Measurements from ENCODE around the gene RAB25.
"Not testable (repeated sequence)": the region's sequence is repeated elsewhere in the genome, so short reads cannot be mapped to it uniquely, and the experiment has no call there.

Gene RAB25

DNA sequence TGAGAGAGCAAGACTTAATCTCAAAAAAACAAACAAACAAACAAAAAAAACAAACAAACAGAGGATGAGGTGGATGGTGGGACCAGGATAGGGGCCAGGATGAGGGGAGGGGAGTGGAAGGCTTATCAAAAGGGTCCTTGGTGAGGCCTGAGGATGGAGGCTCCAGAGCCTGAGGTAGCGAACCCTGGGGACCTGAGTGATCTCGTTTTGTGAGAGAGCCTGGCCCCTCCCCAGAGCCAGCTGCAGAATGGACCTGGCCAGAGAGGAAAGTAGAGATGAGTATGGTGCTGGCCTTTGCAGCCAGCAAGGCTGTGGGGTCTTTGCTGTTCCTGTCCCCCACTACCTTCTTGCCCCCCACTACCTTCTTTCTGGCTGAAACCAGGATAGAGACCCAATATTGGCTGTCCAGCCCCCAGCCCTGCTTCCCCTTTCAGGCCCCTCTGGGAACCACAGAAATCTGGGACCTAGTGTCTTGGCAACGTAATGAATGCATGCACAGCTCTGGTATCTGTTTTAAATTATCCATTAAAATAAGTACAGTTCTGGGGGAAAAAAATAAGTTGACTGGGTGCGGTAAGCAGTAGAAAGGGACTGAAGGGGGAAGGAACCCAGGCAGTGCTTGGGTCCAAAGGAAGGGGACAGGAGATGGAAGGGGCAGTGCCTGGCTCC lies 52.5 kb downstream of the RAB25 start:
- H3K4me3 ChIP-seq (ENCODE audit: low read depth, low read length), result no peak overlapping the region
- DNase-seq (ENCODE audit: low read depth), result no peak
- TF ChIP-seq, protein P1, sequence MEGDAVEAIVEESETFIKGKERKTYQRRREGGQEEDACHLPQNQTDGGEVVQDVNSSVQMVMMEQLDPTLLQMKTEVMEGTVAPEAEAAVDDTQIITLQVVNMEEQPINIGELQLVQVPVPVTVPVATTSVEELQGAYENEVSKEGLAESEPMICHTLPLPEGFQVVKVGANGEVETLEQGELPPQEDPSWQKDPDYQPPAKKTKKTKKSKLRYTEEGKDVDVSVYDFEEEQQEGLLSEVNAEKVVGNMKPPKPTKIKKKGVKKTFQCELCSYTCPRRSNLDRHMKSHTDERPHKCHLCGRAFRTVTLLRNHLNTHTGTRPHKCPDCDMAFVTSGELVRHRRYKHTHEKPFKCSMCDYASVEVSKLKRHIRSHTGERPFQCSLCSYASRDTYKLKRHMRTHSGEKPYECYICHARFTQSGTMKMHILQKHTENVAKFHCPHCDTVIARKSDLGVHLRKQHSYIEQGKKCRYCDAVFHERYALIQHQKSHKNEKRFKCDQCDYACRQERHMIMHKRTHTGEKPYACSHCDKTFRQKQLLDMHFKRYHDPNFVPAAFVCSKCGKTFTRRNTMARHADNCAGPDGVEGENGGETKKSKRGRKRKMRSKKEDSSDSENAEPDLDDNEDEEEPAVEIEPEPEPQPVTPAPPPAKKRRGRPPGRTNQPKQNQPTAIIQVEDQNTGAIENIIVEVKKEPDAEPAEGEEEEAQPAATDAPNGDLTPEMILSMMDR (conservative IDR thresholded peaks at IDR 0.05; ENCODE audit: low read depth, low read length), result no peak

DNA sequence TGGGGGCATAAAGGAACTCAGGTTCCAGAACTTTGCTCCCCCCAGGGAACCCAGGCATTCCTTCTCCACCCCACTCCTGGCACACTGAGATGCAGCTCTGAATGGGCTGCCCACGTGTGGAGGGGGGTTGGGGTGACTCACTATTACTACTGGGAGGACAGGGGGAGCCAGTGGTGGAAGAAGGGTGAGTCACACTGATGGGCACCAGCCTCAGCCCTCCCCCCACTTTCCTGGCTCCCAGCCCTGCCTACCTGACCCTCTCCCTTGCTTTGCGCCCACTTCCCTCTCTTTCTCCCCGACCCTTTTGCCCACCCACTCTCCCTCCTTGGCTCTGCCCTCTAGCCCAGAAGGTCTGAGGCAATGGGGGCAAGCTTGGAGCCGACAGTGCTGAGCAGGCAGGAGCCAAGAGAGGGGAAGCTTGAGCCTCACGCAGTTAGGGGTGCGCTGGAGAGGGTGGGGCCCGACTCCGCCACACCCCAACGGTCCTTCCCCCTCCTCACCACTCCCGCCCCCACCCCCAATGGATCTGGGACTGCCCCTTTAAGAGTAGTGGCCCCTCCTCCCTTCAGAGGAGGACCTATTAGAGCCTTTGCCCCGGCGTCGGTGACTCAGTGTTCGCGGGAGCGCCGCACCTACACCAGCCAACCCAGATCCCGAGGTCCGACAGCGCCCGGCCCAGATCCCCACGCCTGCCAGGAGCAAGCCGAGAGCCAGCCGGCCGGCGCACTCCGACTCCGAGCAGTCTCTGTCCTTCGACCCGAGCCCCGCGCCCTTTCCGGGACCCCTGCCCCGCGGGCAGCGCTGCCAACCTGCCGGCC lies 53.4 kb downstream of the RAB25 start, which contains the start of gene LMNA:
Gene LMNA (plus strand): TSS at position 611 of the 818 bp plus-strand sequence. CDS start 208 bp downstream, outside the sequence.
- H3K4me3 ChIP-seq (ENCODE audit: low read depth, low read length), result peak within 1 kb of the TSS; percentile 99
- TF ChIP-seq, protein P1 (conservative IDR thresholded peaks at IDR 0.05; ENCODE audit: low read depth, low read length), result no peak
- DNase-seq (ENCODE audit: low read depth), result peak; percentile 93

DNA sequence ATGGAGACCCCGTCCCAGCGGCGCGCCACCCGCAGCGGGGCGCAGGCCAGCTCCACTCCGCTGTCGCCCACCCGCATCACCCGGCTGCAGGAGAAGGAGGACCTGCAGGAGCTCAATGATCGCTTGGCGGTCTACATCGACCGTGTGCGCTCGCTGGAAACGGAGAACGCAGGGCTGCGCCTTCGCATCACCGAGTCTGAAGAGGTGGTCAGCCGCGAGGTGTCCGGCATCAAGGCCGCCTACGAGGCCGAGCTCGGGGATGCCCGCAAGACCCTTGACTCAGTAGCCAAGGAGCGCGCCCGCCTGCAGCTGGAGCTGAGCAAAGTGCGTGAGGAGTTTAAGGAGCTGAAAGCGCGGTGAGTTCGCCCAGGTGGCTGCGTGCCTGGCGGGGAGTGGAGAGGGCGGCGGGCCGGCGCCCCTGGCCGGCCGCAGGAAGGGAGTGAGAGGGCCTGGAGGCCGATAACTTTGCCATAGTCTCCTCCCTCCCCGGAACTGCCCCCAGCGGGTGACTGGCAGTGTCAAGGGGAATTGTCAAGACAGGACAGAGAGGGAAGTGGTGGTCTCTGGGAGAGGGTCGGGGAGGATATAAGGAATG lies 54.1 kb downstream of the RAB25 start:
- H3K4me3 ChIP-seq (ENCODE audit: low read depth, low read length), result peak overlapping the region; percentile 99
- no peak for DNase-seq (ENCODE audit: low read depth)
- TF ChIP-seq, protein P1 (conservative IDR thresholded peaks at IDR 0.05; ENCODE audit: low read depth, low read length), result no peak

DNA sequence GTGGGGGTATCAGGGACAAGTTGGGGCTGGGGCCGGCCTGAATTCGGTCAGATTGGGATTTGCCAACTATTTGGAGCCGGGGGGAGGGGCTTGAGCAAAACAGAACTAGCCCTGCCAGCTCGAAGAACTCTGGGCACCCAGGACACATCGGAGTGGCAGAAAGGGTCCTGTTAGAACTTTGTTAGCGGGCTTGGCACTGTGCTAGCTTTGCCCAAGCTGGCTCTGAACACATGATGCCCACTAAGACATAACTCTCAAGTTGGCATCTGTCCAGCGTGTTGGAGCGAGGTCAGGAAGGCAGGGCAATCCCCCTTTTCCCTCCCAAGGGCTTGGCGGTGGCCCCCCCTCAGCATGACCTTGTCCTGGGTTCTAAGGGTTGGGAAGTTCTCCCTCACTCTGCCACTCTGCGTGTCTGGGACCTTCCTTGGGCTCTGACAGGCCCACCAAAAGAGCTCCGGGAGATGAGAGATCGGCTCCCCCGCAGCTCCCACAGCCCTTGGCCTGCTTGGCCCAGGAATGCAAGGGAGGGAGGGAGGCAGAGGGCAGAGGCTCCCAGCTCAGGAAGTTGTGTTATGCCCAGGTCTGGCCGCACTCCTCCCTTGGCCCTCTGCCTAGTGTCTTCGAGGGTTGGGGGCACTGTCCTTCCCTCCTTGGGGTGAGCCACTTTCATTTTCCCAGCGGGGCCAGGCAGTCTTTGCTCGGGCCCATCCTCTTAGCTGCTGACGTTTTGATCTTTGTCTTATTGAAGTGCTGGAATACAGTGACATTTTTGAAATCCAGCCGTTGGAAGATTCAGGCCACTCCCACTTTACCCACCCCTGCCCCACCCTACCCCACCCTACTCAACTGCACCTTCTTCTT lies 54.8 kb downstream of the RAB25 start:
- peak overlapping the region; percentile 99 for H3K4me3 ChIP-seq (ENCODE audit: low read depth, low read length)
- TF ChIP-seq, protein P1 (conservative IDR thresholded peaks at IDR 0.05; ENCODE audit: low read depth, low read length), result no peak
- DNase-seq (ENCODE audit: low read depth), result peak; percentile 72

- H3K4me3 ChIP-seq (ENCODE audit: low read depth, low read length), result peak overlapping the region; percentile 99
- not testable (repeated sequence) for DNase-seq (ENCODE audit: low read depth)
Measured at GRCh38 chr1:156116731-156117130, 55.8 kb downstream of the RAB25 start.

DNA sequence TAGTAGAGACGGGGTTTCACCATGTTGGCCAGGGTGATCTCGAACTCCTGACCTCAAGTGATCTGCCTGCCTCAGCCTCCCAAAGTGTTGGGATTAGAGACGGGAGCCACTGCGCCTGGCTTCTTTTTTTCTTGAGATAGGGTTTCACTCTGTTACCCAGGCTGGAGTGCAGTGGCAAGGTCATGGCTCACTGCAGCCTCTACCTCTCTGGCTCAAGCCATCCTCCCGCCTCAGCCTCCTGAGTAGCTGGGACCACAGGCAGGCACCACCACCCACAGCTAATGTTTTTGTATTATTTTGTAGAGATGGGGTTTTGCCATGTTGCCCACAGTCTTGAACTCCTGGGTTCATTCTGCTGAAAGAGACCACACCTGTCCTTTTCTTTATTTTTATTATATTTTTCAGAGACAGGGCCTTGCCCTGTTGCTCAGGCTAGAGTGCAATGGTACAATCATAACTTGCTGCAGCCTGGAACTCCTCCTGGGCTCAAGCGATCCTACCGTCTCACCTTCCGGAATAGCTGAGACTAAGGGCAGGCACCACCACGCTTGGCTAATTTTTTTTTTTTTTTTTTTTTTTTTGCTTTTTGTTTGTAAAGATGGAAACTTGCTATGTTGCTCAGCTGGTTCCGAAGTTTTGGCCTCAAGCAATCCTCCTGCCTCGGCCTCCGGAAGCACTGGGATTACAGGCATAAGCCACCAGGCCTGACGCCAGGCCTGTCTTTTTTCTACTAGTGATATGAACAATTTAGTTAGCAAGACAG lies 56.6 kb downstream of the RAB25 start:
- TF ChIP-seq, protein P1 (conservative IDR thresholded peaks at IDR 0.05; ENCODE audit: low read depth, low read length), result no peak
- no peak for DNase-seq (ENCODE audit: low read depth)
- H3K4me3 ChIP-seq (ENCODE audit: low read depth, low read length), result peak overlapping the region; percentile 11
